ENCODE data around the gene PNMA1. TPM values are rescaled to one million over a fixed set of nuclear protein-coding genes. Genes with fewer than 3 reads are reported as not detected.
A peak's percentile ranks its signal among the peaks of the same experiment; 100 is the strongest.

PNMA1 gene
- total and polyA plus RNA-seq, 2 of the 13 experiments (the other 11 are each of a cell fraction or from before 2014, with no cell fraction given): 7.0 to 8.3 TPM

- TF ChIP-seq MTERF4 (CRISPR knock-in tag; IDR thresholded peaks at IDR 0.05) (0 out of 2 replicates have a peak, but pooled peaks have one; percentile 69), ATF3 (CRISPR knock-in tag; IDR thresholded peaks at IDR 0.05) (no peak), ZNF207 (IDR thresholded peaks at IDR 0.05; ENCODE audit: borderline replicate concordance) (no peak), TOE1 (CRISPR knock-in tag; IDR thresholded peaks at IDR 0.05) (no peak), TBP (CRISPR knock-in tag; IDR thresholded peaks at IDR 0.05) (no peak), ASH2L (IDR thresholded peaks at IDR 0.05; ENCODE audit: insufficient read length, low read depth, low read length) (peak; percentile 53), ONECUT2 (CRISPR knock-in tag; IDR thresholded peaks at IDR 0.05) (no peak), NFYB (CRISPR knock-in tag; IDR thresholded peaks at IDR 0.05) (no peak), FOXM1 (CRISPR knock-in tag; IDR thresholded peaks at IDR 0.05) (no peak), ZNF569 (CRISPR knock-in tag; IDR thresholded peaks at IDR 0.05; ENCODE audit: borderline replicate concordance) (no peak), BRF2 (CRISPR knock-in tag; IDR thresholded peaks at IDR 0.05) (no peak), ELK4 (CRISPR knock-in tag; IDR thresholded peaks at IDR 0.05; ENCODE audit: borderline replicate concordance) (no peak), TEF (CRISPR knock-in tag; IDR thresholded peaks at IDR 0.05) (no peak), ZNF3 (CRISPR knock-in tag; IDR thresholded peaks at IDR 0.05) (no peak), ZNF670 (CRISPR knock-in tag; IDR thresholded peaks at IDR 0.05; ENCODE audit: borderline replicate concordance) (0 out of 2 replicates have a peak, but pooled peaks have one; percentile 68), ZNF775 (CRISPR knock-in tag; IDR thresholded peaks at IDR 0.05; ENCODE audit: borderline replicate concordance) (no peak), ZFYVE20 (CRISPR knock-in tag; IDR thresholded peaks at IDR 0.05; ENCODE audit: borderline replicate concordance, low read depth) (no peak), ZNF335 (CRISPR knock-in tag; IDR thresholded peaks at IDR 0.05) (no peak), ISX (CRISPR knock-in tag; conservative IDR thresholded peaks at IDR 0.05) (no peak)
These were observed 44.4 kb upstream of the PNMA1 start (continued) for GRCh38 chr14:73758392-73759182.

Data from HepG2 (cell line).